ENCODE data around the gene DIAPH2. TPM values are rescaled to one million over a fixed set of nuclear protein-coding genes. Genes with fewer than 3 reads are reported as not detected.

DIAPH2 gene
- total and polyA plus RNA-seq, 9 of the 15 experiments (the other 6 are each of a cell fraction or from before 2014, with no cell fraction given) = 0.01 to 0.18 (median 0.07) TPM; not detected in 1

DNA sequence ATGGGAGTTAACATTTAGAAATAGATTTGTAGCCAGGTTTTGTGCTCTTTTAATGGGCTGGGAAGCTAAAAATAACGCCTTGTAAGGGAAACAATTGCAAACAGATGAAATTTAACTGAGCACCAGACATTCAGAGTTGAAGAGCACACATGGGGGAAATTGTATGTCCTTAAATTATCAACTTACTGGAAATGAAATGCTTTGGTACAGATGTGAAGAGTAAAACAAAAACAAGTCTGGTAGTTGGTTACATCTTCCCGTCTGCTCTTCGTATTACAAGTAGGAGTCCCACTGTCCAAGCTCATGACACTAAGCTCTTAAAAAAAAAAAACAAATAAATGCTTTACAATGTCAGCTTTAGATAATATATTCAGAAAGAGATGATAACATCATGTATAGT, 139.5 kb downstream of the DIAPH2 start:
- Histone ChIP-seq H3K79me2 (ENCODE audit: control insufficient read depth, insufficient read depth, low read length) (no peaks in the 10 kb centered on the region), H3K36me3 (ENCODE audit: control insufficient read depth, insufficient read depth, low read length) (no peaks in the 10 kb centered on the region), H3K27me3 (ENCODE audit: control insufficient read depth in 2 of 2, insufficient read depth in 2 of 2, low read length in 2 of 2) (no peaks in the 10 kb centered on the region), H3K27ac (ENCODE audit: extremely low read depth, low read depth, low read length) (no peak overlapping the region), H3K9me3 (replicated peaks; ENCODE audit: control insufficient read depth, insufficient read depth, low read depth, low read length) (no peaks in the 10 kb centered on the region), H3K9ac (ENCODE audit: insufficient read depth in 1 of 2, low read depth in 2 of 2, low read length in 2 of 2) (no peak overlapping the region), H2AFZ (ENCODE audit: low read depth, low read length) (no peak overlapping the region), H3K4me2 (ENCODE audit: insufficient read depth, low read length) (no peak overlapping the region), H3K4me3 (no peak overlapping the region), H3K4me1 (replicated peaks in 1 of 2; ENCODE audit: control insufficient read depth in 2 of 2, insufficient read depth in 2 of 2, low read length in 2 of 2) (no peaks in the 10 kb centered on the region), H3K9me1 (ENCODE audit: control insufficient read depth, insufficient read depth, low read length) (no peaks in the 10 kb centered on the region), H4K20me1 (replicated peaks; ENCODE audit: control insufficient read depth, insufficient read depth, low read length) (no peaks in the 10 kb centered on the region)
- FAIRE-seq (no peak), ATAC-seq (no peak), DNase-seq (ENCODE audit: extremely low read depth in 1 of 4, low spot score in 3 of 4) (no peak)
- in situ Hi-C loops (cut with MboI) = no loop called here
- POLR2A ChIA-PET = no interaction called here
- 8% methylated on average over 3 of the region's 3 CpGs for WGBS (ENCODE audit: insufficient coverage, low coverage, missing lambda C conversion rate)
- no peak for TF ChIP-seq NCOA6 (IDR thresholded peaks at IDR 0.05)
- TF ChIP-seq ESRRB (CRISPR knock-in tag; IDR thresholded peaks at IDR 0.05; ENCODE audit: borderline replicate concordance) = no peak
- no peak for TF ChIP-seq RBM25 (IDR thresholded peaks at IDR 0.05; ENCODE audit: low read depth, low read length, severe bottlenecking)
- TF ChIP-seq HSF4 (CRISPR knock-in tag; IDR thresholded peaks at IDR 0.05; ENCODE audit: borderline replicate concordance) = no peak
- no peak for TF ChIP-seq CBX1 (IDR thresholded peaks at IDR 0.05; ENCODE audit: low read depth)
- no peak for TF ChIP-seq KDM5B (IDR thresholded peaks at IDR 0.05; ENCODE audit: insufficient replicate concordance, low read depth, low read length)
- TF ChIP-seq TCF7L2 (IDR thresholded peaks at IDR 0.05; ENCODE audit: low read depth, low read length) = no peak
- TF ChIP-seq, protein P1, sequence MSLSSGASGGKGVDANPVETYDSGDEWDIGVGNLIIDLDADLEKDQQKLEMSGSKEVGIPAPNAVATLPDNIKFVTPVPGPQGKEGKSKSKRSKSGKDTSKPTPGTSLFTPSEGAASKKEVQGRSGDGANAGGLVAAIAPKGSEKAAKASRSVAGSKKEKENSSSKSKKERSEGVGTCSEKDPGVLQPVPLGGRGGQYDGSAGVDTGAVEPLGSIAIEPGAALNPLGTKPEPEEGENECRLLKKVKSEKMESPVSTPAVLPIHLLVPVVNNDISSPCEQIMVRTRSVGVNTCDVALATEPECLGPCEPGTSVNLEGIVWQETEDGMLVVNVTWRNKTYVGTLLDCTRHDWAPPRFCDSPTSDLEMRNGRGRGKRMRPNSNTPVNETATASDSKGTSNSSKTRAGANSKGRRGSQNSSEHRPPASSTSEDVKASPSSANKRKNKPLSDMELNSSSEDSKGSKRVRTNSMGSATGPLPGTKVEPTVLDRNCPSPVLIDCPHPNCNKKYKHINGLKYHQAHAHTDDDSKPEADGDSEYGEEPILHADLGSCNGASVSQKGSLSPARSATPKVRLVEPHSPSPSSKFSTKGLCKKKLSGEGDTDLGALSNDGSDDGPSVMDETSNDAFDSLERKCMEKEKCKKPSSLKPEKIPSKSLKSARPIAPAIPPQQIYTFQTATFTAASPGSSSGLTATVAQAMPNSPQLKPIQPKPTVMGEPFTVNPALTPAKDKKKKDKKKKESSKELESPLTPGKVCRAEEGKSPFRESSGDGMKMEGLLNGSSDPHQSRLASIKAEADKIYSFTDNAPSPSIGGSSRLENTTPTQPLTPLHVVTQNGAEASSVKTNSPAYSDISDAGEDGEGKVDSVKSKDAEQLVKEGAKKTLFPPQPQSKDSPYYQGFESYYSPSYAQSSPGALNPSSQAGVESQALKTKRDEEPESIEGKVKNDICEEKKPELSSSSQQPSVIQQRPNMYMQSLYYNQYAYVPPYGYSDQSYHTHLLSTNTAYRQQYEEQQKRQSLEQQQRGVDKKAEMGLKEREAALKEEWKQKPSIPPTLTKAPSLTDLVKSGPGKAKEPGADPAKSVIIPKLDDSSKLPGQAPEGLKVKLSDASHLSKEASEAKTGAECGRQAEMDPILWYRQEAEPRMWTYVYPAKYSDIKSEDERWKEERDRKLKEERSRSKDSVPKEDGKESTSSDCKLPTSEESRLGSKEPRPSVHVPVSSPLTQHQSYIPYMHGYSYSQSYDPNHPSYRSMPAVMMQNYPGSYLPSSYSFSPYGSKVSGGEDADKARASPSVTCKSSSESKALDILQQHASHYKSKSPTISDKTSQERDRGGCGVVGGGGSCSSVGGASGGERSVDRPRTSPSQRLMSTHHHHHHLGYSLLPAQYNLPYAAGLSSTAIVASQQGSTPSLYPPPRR (CRISPR knock-in tag; IDR thresholded peaks at IDR 0.05; ENCODE audit: borderline replicate concordance) = no peak
- TF ChIP-seq PHB (CRISPR knock-in tag; IDR thresholded peaks at IDR 0.05) = no peak
- TF ChIP-seq, protein P2, sequence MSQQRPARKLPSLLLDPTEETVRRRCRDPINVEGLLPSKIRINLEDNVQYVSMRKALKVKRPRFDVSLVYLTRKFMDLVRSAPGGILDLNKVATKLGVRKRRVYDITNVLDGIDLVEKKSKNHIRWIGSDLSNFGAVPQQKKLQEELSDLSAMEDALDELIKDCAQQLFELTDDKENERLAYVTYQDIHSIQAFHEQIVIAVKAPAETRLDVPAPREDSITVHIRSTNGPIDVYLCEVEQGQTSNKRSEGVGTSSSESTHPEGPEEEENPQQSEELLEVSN (IDR thresholded peaks at IDR 0.05; ENCODE audit: borderline replicate concordance in 1 of 2, extremely low read depth in 1 of 2, insufficient read depth in 1 of 2, insufficient read length in 1 of 2, low read depth in 1 of 2, low read length in 1 of 2, poor library complexity in 1 of 2, severe bottlenecking in 1 of 2) = no peak
- TF ChIP-seq MXI1 (IDR thresholded peaks at IDR 0.05; ENCODE audit: low read depth, low read length) = no peak
- TF ChIP-seq CEBPB (tag; IDR thresholded peaks at IDR 0.05) = no peak
- no peak for TF ChIP-seq TAF1 (IDR thresholded peaks at IDR 0.05; ENCODE audit: control insufficient read depth, extremely low read depth, insufficient read depth, low read length, severe bottlenecking)
- TF ChIP-seq, protein P3, sequence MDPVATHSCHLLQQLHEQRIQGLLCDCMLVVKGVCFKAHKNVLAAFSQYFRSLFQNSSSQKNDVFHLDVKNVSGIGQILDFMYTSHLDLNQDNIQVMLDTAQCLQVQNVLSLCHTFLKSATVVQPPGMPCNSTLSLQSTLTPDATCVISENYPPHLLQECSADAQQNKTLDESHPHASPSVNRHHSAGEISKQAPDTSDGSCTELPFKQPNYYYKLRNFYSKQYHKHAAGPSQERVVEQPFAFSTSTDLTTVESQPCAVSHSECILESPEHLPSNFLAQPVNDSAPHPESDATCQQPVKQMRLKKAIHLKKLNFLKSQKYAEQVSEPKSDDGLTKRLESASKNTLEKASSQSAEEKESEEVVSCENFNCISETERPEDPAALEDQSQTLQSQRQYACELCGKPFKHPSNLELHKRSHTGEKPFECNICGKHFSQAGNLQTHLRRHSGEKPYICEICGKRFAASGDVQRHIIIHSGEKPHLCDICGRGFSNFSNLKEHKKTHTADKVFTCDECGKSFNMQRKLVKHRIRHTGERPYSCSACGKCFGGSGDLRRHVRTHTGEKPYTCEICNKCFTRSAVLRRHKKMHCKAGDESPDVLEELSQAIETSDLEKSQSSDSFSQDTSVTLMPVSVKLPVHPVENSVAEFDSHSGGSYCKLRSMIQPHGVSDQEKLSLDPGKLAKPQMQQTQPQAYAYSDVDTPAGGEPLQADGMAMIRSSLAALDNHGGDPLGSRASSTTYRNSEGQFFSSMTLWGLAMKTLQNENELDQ (CRISPR knock-in tag; IDR thresholded peaks at IDR 0.05; ENCODE audit: borderline replicate concordance) = no peak
- CTCF ChIA-PET (ENCODE audit: low intra/inter-chr PET ratio) = no interaction called here
- BruUV-seq (replicated peaks) = no TSS peak
- intact Hi-C loops (cut with micrococcal nuclease) = no loop called here
